Activated CD4-positive, alpha-beta T cell treated with anti-CD3 and anti-CD28 coated beads, Interleukin-2, Interleukin-6, amounts not matched to agents 100 ng/mL and 50 ng/mL, durations not matched to agents 16 hours and 8 hours (primary cell): ENCODE results near the gene UPK3BL2.
"Not testable (repeated sequence)": the region's sequence is repeated elsewhere in the genome, so short reads cannot be mapped to it uniquely, and the experiment has no call there.

Source experiments
- DNase-seq: peaks from one replicate; pipeline ENCODE4 v3.0.0-alpha.2; 2020

Gene UPK3BL2

GRCh38 chr7:102493220-102493935, 50.1 kb downstream of the UPK3BL2 start:
- DNase-seq = not testable (repeated sequence)

- peak; percentile 47 for DNase-seq
Measured at GRCh38 chr7:102490529-102491075, 52.9 kb downstream of the UPK3BL2 start.
